HFF-Myc (cell line): ENCODE data around the gene ARHGAP19.

ENCODE experiments used
- DNase-seq: peaks from one replicate; pipeline ENCODE4 v3.0.0-alpha.2; 2011; ENCODE audit warnings: low read depth; ENCODE audit errors: extremely low read depth
- H3K4me3 ChIP-seq: replicated peaks from 2 replicates; pipeline ENCODE4 v1.5.1; 2011; ENCODE audit warnings: low read depth, mild to moderate bottlenecking, control low read depth, low read length
- TF ChIP-seq, protein P1 (sequence below): IDR thresholded peaks from 2 replicates; pipeline ENCODE4 v1.5.1; 2012; ENCODE audit warnings: mild to moderate bottlenecking, low read depth, low read length, control low read depth; ENCODE audit errors: missing control alignments

ARHGAP19 gene

DNA sequence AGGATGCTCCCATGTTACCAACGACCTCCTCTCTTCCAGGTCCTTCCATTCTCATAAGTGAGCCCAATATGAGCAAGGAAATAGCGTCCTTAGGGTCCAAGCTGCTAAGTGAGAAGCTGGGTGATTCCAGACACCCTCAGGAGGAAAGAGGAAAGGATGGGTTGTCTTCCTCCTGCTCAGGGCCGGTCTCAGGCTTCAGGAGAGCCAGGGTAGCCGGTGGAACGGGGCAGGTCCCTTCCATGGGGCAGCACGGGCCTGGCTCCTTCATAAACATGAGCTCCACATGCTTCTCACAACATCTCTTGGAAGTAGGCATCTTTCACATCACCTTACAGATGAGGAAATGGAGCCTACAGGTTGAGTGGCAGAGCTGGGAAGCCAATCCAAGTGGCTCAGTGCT, 119.4 kb downstream of the ARHGAP19 start:
- TF ChIP-seq, protein P1, sequence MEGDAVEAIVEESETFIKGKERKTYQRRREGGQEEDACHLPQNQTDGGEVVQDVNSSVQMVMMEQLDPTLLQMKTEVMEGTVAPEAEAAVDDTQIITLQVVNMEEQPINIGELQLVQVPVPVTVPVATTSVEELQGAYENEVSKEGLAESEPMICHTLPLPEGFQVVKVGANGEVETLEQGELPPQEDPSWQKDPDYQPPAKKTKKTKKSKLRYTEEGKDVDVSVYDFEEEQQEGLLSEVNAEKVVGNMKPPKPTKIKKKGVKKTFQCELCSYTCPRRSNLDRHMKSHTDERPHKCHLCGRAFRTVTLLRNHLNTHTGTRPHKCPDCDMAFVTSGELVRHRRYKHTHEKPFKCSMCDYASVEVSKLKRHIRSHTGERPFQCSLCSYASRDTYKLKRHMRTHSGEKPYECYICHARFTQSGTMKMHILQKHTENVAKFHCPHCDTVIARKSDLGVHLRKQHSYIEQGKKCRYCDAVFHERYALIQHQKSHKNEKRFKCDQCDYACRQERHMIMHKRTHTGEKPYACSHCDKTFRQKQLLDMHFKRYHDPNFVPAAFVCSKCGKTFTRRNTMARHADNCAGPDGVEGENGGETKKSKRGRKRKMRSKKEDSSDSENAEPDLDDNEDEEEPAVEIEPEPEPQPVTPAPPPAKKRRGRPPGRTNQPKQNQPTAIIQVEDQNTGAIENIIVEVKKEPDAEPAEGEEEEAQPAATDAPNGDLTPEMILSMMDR, result no peak
- no peak for DNase-seq
- H3K4me3 ChIP-seq, result no peak overlapping the region
